HG02623 (cell line): Measurements from ENCODE around the gene APLP2.

Experiments
- ATAC-seq: cut with Tn5 transposase; IDR thresholded peaks from one replicate; pipeline ENCODE4 v1.9.1; 2021; ENCODE audit warnings: moderate library complexity; ENCODE audit not compliant: unreplicated experiment

APLP2 gene

DNA sequence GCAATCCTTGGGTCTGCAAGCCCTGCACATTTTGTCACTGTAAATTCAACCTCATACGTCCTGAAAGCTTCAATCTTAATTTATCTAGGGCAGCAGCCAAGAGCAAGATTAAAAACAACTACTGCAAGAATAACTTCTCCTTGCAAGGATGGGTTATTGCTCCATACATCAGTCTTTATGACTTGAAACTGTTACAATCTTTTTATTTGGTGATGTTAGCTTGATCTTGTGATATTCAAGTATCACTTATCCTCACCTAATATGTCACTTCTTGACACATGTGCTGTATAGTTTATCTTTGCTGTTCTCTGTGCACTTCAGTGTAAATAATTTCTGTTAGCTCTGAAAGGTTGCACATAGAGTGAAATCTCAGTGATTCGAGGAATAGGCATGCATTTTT, 14.7 kb upstream of the APLP2 start:
- no peak for ATAC-seq

DNA sequence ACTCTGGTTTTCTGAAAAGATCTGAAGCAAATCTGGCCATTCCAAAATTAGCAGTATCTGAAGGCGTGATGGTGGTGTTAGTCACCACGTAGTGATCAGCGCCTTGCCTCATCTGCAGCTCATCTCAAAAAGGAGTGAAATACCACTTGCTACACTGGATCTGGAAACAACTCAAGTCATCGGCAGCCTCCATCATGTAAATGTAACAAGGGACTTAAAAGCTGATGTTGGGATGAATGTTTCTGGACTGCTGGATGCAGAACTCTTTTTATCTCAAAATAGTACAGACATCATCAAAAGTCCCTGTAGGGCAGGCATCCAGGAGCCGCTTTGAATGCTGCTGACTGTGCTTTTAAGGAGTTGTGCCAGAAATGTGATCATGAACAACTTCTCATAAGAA, 14.1 kb upstream of the APLP2 start:
- no peak for ATAC-seq

- no peak for ATAC-seq
Measured at GRCh38 chr11:130061017-130061416, 8.7 kb upstream of the APLP2 start.

- ATAC-seq: no peak
Measured at GRCh38 chr11:130062026-130062425, 7.7 kb upstream of the APLP2 start.

- ATAC-seq: no peak
Measured at GRCh38 chr11:130063451-130063850, 6.2 kb upstream of the APLP2 start.

DNA sequence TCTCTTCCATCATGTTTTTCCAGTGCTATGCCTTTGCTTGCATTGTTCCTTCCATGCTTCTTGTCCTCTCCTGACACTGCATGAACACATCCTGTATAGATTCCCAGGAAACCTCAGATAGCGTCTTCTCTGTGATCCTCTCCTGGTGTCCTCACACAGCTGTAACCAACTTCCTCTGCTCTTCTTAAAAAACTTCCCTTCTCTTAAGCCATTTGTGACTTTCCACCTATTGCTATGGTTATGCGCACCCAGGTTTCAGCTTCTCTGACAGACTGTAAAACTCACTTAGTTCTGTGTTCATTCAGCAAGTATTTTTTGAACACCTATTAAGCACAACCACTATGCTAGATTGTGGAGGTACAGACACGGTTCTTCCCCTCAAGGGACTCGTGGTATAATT, 5.1 kb upstream of the APLP2 start:
- no peak for ATAC-seq

GRCh38 chr11:130066338-130066737, 3.4 kb upstream of the APLP2 start:
- no peak for ATAC-seq

DNA sequence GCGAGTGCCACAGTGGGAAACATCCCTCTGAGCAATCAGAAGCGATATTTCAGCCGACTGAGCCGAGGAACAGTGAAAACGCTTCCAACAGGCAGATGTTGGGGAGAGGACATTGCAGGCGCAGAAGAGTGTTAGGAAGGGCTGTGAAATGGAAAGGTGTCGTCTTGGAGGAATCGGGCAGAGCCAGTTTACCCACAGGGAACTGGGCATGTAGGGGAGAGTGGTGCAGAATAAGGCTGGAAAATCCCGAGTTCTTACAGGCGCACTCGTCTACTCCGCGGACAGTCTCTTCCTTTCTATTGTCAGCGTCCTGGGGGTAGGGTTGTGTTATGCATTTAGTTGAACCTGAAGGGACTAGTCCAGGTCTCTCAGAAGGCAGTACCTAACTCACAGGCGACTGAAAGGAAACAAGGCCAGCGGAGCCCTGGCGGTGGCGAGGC, 1.1 kb upstream of the APLP2 start:
- no peak for ATAC-seq

DNA sequence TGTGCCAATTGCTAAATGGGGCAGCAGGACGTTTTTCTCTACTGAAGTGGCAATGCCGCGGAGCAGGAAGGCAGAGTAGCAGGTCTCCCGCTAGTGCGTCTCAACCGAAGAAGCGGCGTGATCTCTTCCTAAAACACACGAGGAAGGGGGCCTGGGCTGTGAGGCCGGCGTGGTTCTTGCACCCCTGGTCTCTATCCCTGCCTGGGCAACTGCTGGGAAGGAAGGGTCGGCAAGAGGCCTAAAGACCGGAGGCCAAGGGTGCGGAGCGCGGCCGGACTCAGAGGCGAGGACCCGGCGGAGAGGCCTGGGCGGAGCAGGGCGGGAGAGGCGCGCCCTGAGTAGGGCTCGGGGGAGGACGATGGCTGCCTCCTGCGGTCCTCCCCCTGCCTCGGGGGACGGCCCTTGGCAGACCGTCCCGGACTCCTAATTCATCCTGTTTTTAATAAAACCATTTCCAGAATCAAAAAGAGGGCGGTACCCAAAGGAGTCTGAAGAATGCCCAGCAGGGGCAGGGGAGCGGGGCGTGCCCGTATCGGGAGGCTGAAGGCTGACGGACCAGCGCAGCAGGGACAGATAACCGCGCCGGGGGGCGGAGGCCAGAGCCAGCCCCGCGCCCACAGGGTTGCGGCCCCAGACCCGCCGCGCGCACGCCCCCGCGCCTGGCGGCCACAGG, 572 bp upstream of the APLP2 start:
- ATAC-seq: peak; percentile 30

DNA sequence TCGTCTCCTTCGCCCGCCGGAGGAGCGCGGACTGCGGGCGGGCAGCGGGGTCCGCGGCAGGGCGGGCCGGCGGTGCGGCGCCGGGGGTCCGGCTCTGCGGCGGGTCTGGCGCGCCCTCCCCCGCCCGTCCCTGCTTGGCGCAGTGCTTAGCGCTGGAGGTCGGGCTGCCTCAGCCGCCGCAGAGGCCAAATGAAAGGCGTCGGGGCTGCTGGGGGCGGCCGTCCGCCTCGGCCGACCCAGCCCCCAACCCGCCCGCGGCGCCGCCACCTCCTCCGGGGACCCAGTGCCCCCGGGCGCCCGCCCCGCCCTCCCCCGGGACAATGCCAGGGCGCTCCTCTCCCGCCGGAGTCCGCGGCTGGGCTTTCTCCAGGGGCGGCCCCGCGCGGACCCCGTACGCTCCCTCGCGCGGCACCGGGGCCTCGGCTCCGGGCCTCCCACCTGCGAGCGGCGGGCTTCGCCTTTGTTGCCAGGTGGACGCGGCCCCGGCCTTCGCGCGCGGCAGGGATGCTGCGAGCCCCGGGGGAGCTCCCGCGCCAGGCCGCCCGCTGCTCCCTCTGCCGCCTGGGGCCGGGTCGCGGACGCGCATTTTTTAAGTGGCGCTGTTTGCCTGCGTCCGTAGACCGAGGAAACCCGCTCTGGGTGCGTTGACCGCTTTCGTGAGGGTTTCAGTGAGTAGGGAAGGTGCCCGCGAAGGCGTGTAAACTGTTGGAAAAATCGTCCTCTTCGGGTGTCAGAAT, 583 bp downstream of the APLP2 start:
- ATAC-seq: peak; percentile 21

GRCh38 chr11:130070846-130071200, 1.1 kb downstream of the APLP2 start:
- no peak for ATAC-seq

GRCh38 chr11:130071211-130071712, 1.6 kb downstream of the APLP2 start:
- no peak for ATAC-seq

GRCh38 chr11:130074736-130075135, 5.0 kb downstream of the APLP2 start:
- no peak for ATAC-seq

DNA sequence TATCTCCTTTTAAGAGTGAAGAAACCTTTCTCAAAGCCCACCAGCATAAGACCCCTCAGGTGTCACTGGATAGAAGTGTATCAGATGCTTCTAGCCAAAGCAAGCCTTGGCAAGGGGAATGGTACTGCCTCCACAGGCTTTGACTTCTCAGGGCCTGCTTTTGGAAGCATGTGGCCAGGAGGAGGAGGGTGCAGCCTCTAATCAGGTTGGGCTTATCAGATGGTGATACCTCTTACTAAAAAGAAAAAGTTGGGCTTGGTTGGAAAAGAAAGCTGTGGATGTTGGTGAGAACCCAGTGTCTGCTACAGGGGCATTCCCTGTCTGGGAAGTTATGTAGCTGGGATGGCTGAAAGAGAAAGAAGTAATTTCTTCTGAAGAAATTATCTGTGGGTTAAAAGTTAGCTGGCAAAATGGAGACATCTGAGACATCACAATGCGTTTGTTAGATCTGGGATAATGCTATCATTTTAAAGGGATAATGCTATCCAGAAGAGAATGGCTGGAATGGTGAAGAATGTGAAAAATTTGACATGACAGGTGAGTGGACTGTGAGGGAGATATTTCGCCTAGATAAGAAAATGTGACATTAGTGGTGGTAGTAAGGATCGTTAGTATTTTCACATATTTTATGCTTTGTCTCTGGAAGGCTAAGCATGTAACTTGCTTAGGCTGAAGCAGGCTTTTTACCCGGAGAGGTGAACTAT, 7.2 kb downstream of the APLP2 start:
- ATAC-seq: no peak

GRCh38 chr11:130077671-130078070, 8.0 kb downstream of the APLP2 start:
- ATAC-seq: no peak

GRCh38 chr11:130078080-130078479, 8.4 kb downstream of the APLP2 start:
- no peak for ATAC-seq

DNA sequence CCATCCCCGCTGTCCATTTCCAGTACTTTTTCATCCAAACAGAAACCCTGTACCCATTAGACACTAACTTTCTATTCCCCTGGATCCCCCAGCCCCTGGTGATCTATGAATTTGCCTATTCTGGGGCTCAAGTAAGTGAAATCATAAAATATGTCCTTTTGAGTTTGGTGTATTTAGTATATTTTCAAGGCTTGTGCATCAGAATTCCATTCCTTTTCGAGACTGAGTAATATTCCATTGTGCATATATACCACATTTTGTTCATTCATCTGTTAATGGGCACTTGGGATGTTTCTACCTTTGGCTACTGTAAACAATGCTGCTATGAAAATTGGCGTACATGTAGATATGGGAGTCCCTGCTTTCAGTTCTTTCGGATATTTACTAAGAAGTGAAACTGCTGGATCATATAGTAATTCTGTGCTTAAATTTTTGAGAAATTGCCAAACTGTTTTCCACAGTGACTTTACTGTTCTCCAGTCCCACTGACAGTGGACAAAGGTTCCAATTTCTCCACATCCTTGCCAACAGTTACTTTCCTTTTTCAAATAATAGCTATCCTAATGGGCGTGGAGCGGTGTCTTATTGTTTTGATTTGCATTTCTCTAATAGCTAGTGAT, 16.1 kb downstream of the APLP2 start:
- no peak for ATAC-seq

GRCh38 chr11:130086669-130087068, 17.0 kb downstream of the APLP2 start:
- ATAC-seq: no peak

GRCh38 chr11:130087294-130087926, 17.7 kb downstream of the APLP2 start:
- ATAC-seq: no peak

GRCh38 chr11:130088217-130088616, 18.5 kb downstream of the APLP2 start:
- ATAC-seq: no peak
